GM23248 (cell line): ENCODE results near the gene TMEM61. TPM values are rescaled to one million over a fixed set of nuclear protein-coding genes. Genes with fewer than 3 reads are reported as not detected.
"Not testable (repeated sequence)": the region's sequence is repeated elsewhere in the genome, so short reads cannot be mapped to it uniquely, and the experiment has no call there.

Experiments
- DNase-seq: peaks from one replicate; pipeline ENCODE4 v3.0.0-alpha.2; 2015
- H2AFZ ChIP-seq: fragments of 200-600 bp; sonication (generic); 2 replicates; pipeline ENCODE4 v1.6.1; 2016; ENCODE audit warnings: antibody characterized with exemption
- H3F3A ChIP-seq: fragments of 200-600 bp; sonication (generic); 2 replicates; pipeline ENCODE4 v1.6.1; 2016; ENCODE audit warnings: mild to moderate bottlenecking, antibody characterized with exemption, mixed run types; ENCODE audit not compliant: insufficient read depth
- H3K27ac ChIP-seq: fragments of 200-600 bp; sonication (generic); 2 replicates; pipeline ENCODE4 v1.5.1; 2016; ENCODE audit warnings: mild to moderate bottlenecking
- H3K27me3 ChIP-seq: fragments of 200-600 bp; sonication (generic); replicated peaks from 2 replicates; pipeline ENCODE4 v1.6.1; 2016; ENCODE audit warnings: mild to moderate bottlenecking; ENCODE audit not compliant: insufficient read depth
- H3K36me3 ChIP-seq: fragments of 200-600 bp; sonication (generic); 2 replicates; pipeline ENCODE4 v1.6.1; 2016; ENCODE audit warnings: low read depth, mild to moderate bottlenecking
- H3K4me1 ChIP-seq: fragments of 200-600 bp; sonication (generic); 2 replicates; pipeline ENCODE4 v1.6.1; 2016; ENCODE audit warnings: mild to moderate bottlenecking; ENCODE audit not compliant: insufficient read depth
- H3K4me2 ChIP-seq: fragments of 200-600 bp; sonication (generic); one replicate; pipeline ENCODE4 v1.6.1; 2016; ENCODE audit warnings: mild to moderate bottlenecking; ENCODE audit not compliant: unreplicated experiment
- H3K4me3 ChIP-seq: fragments of 200-600 bp; sonication (generic); 2 replicates; pipeline ENCODE4 v1.5.1; 2016; ENCODE audit warnings: mild to moderate bottlenecking
- H3K79me2 ChIP-seq: fragments of 200-600 bp; sonication (generic); 2 replicates; pipeline ENCODE4 v1.6.1; 2016; ENCODE audit warnings: mild to moderate bottlenecking; ENCODE audit not compliant: insufficient read depth
- H3K9ac ChIP-seq: fragments of 200-600 bp; sonication (generic); 2 replicates; pipeline ENCODE4 v1.6.1; 2016; ENCODE audit warnings: mild to moderate bottlenecking
- H3K9me2 ChIP-seq: fragments of 200-600 bp; sonication (generic); 2 replicates; pipeline ENCODE4 v1.6.1; 2016; ENCODE audit warnings: mixed run types, mild to moderate bottlenecking, moderate library complexity; ENCODE audit not compliant: insufficient read depth
- H3K9me3 ChIP-seq: fragments of 200-600 bp; sonication (generic); one replicate; pipeline ENCODE4 v1.6.1; 2017; ENCODE audit warnings: low read depth
- H4K20me1 ChIP-seq: fragments of 200-600 bp; sonication (generic); 2 replicates; pipeline ENCODE4 v1.6.0; 2016; ENCODE audit not compliant: insufficient read depth
- EZH2 ChIP-seq: fragments of 200-600 bp; sonication (generic); IDR thresholded peaks from 2 replicates; pipeline ENCODE4 v1.6.1; 2018; ENCODE audit warnings: antibody characterized with exemption, mild to moderate bottlenecking; ENCODE audit not compliant: insufficient read depth, poor library complexity, severe bottlenecking
- EZH2phosphoT487 ChIP-seq: fragments of 200-600 bp; sonication (generic); IDR thresholded peaks from 2 replicates; pipeline ENCODE4 v1.6.1; 2018; ENCODE audit warnings: antibody characterized with exemption, moderate library complexity, mild to moderate bottlenecking, low read depth; ENCODE audit not compliant: insufficient read depth
- WGBS, 2 experiments: methylation state at CpG; one replicate each; pipeline ENCODE4 v1.1.6; 2015 to 2017; ENCODE audit warnings: low lambda C conversion rate in 2 of 2, low coverage in 1 of 2; ENCODE audit errors: missing lambda C conversion rate in 2 of 2; 5-methylcytosine and 5-hydroxymethylcytosine counted together
- in situ Hi-C: fragments of 300-500 bp; cut with MboI; formaldehyde crosslinking; loops from 2 replicates; pipeline ENCODE4 v1.15.0; 2020
- polyA plus RNA-seq: library from polyadenylated mRNA; unstranded; fragments of >200 nt; fragmentation: Nextera tagmentation; extraction: Ambion mirVana; gene quantifications from 2 replicates; pipeline ENCODE4 v1.2.1, GENCODE V29; 2016
- total RNA-seq: library from RNA; depleted of rRNA; stranded (reverse); fragments of >200 nt; shearing (Covaris generic); gene quantifications from 2 replicates; pipeline ENCODE4 v1.2.3, GENCODE V29; 2014; rRNA removed

Gene TMEM61
- total RNA-seq (not detected in 2 replicates), polyA plus RNA-seq (not detected in 2 replicates)

- peak; percentile 24 for DNase-seq
- Histone ChIP-seq H3K9ac (no peak within 1 kb of the TSS), H3K79me2 (no peaks in the 10 kb centered on the region), H3K4me2 (peak within 1 kb of the TSS; percentile 3), H3K4me1 (no peaks in the 10 kb centered on the region), H3F3A (no peaks in the 10 kb centered on the region), H3K27me3 (peaks cover 24% of the 10 kb centered on the region; the same call in 1 of the 2 replicates), H3K4me3 (peak within 1 kb of the TSS; percentile 44), H3K36me3 (no peaks in the 10 kb centered on the region), H4K20me1 (no peaks in the 10 kb centered on the region), H3K27ac (no peak within 1 kb of the TSS), H3K9me3 (no peaks in the 10 kb centered on the region), H2AFZ (0 out of 2 replicates have a peak within 1 kb of the TSS, but pooled peaks have one; percentile 11), H3K9me2 (no peaks in the 10 kb centered on the region)
- WGBS, 2 experiments: 15 to 29% methylated on average over 37 to 59 of the region's 69 CpGs
- TF ChIP-seq EZH2: no peak
- TF ChIP-seq EZH2phosphoT487: no peak
- in situ Hi-C loops: no loop called here
These were observed at the start of gene TMEM61 for GRCh38 chr1:54980528-54981241. TSS of gene TMEM61 (plus strand) at chr1:54980628. CDS start at chr1:54981066, 438 bp downstream.

GRCh38 chr1:54931275-54931840 is 49.1 kb upstream of the TMEM61 start:
- Histone ChIP-seq H3K4me1 (peaks cover 37% of the 10 kb centered on the region), H3K9ac (no peak overlapping the region), H3K27me3 (no peaks in the 10 kb centered on the region), H3K4me3 (no peak overlapping the region), H3K4me2 (no peak overlapping the region), H4K20me1 (no peaks in the 10 kb centered on the region), H3F3A (peaks cover 24% of the 10 kb centered on the region), H3K9me2 (no peaks in the 10 kb centered on the region), H3K9me3 (no peaks in the 10 kb centered on the region), H2AFZ (no peak overlapping the region), H3K79me2 (no peaks in the 10 kb centered on the region), H3K27ac (no peak overlapping the region), H3K36me3 (no peaks in the 10 kb centered on the region)
- in situ Hi-C loops: no loop called here
- WGBS, 2 experiments: 17 to 26% methylated on average over 1 of the region's 1 CpG
- DNase-seq: no peak
- TF ChIP-seq EZH2phosphoT487 (no peak), EZH2 (no peak)

- H3K27me3 ChIP-seq, DNase-seq, H2AFZ ChIP-seq, H3K9me3 ChIP-seq, H3K4me2 ChIP-seq, H3K9me2 ChIP-seq, H4K20me1 ChIP-seq, H3K4me3 ChIP-seq, in situ Hi-C loops, H3K79me2 ChIP-seq, H3K36me3 ChIP-seq: not testable (repeated sequence)
- H3K27ac ChIP-seq: peak overlapping the region; percentile 72
- peak overlapping the region; percentile 40; the same call in 1 of the 2 replicates for H3K9ac ChIP-seq
- H3F3A ChIP-seq: peaks cover 16% of the 10 kb centered on the region
- whole genome bisulfite sequencing, 2 experiments: 93 to 94% methylated on average over 6 of the region's 6 CpGs
- H3K4me1 ChIP-seq: peaks cover 32% of the 10 kb centered on the region
These were observed 46.3 kb upstream of the TMEM61 start for GRCh38 chr1:54934081-54934480.

GRCh38 chr1:54934869-54935268 is 45.6 kb upstream of the TMEM61 start:
- H2AFZ ChIP-seq: 0 out of 2 replicates have a peak overlapping the region, but pooled peaks have one; percentile 20
- peak overlapping the region; percentile 72 for H3K27ac ChIP-seq
- H4K20me1 ChIP-seq: no peaks in the 10 kb centered on the region
- peaks cover 16% of the 10 kb centered on the region for H3F3A ChIP-seq
- no peaks in the 10 kb centered on the region for H3K36me3 ChIP-seq
- H3K79me2 ChIP-seq: no peaks in the 10 kb centered on the region
- H3K27me3 ChIP-seq: no peaks in the 10 kb centered on the region
- H3K4me2 ChIP-seq: peak overlapping the region; percentile 66
- no peaks in the 10 kb centered on the region for H3K9me2 ChIP-seq
- DNase-seq: peak; percentile 93
- H3K4me1 ChIP-seq: peaks cover 35% of the 10 kb centered on the region
- in situ Hi-C loops: no loop called here
- peak overlapping the region; percentile 40 for H3K9ac ChIP-seq
- TF ChIP-seq EZH2phosphoT487 (no peak), EZH2 (no peak)
- H3K9me3 ChIP-seq: no peaks in the 10 kb centered on the region
- no peak overlapping the region; the same call in 1 of the 2 replicates for H3K4me3 ChIP-seq
